GM12878 (cell line): Measurements from ENCODE around the gene RHBDF2. TPM values are rescaled to one million over a fixed set of nuclear protein-coding genes. Genes with fewer than 3 reads are reported as not detected.
A peak's percentile ranks its signal among the peaks of the same experiment; 100 is the strongest.

Experiments
- ATAC-seq: fragments of 200-7000 bp; cut with Tn5 transposase; 3 replicates; pipeline ENCODE4 v1.9.1; 2020; ENCODE audit warnings: mild to moderate bottlenecking, moderate library complexity
- BruUV-seq: library from RNA; stranded (reverse); fragments of 400-500 nt; replicated peaks from 2 replicates; lab custom pipeline; 2021; lab: Mats Ljungman, UMichigan
- CTCF ChIA-PET: fragments of 300-600 bp; sonication (Branson Sonifier 250); formaldehyde crosslinking; extraction: SDS; loops from one replicate; lab custom pipeline; 2021; ENCODE audit warnings: inconsistent platforms; lab: Yijun Ruan, JAX
- POLR2A ChIA-PET: fragments of 350-600 bp; formaldehyde crosslinking; extraction: SDS; loops from one replicate; lab custom pipeline; 2021; ENCODE audit warnings: inconsistent platforms; lab: Charles Lee
- RAD21 ChIA-PET: fragments of 300-600 bp; sonication (Branson Sonifier 250); formaldehyde crosslinking; loops from one replicate; lab custom pipeline; 2023; ENCODE audit warnings: antibody characterized with exemption; ENCODE audit not compliant: unreplicated experiment; lab: Charles Lee
- SMC1A ChIA-PET: fragments of 300-600 bp; sonication (Branson Sonifier 250); formaldehyde crosslinking; loops from one replicate; lab custom pipeline; 2023; ENCODE audit not compliant: unreplicated experiment, uncharacterized antibody; lab: Charles Lee
- DNase-seq: peaks from one replicate; pipeline ENCODE4 v3.0.0-alpha.2; 2011; ENCODE audit warnings: low read depth, low spot score
- FAIRE-seq: peaks from 3 replicates; lab custom pipeline; 2011; peaks lifted over from hg19 to GRCh38; lab: Jason Lieb, UNC
- H2AFZ ChIP-seq: 2 replicates; pipeline ENCODE4 v1.6.0; 2011; ENCODE audit warnings: low read depth, low read length, control low read depth; ENCODE audit not compliant: control insufficient read depth
- H3K27ac ChIP-seq: 2 replicates; pipeline ENCODE4 v1.5.1; 2011; ENCODE audit warnings: control low read depth; ENCODE audit not compliant: control insufficient read depth, insufficient read depth
- H3K27me3 ChIP-seq, 2 experiments: replicated peaks in 1 of 2; 2 replicates each; pipeline versions ENCODE4 v1.6.0 to v1.6.1; 2011; ENCODE audit warnings: low read length in 1 of 2; ENCODE audit not compliant: control insufficient read depth in 2 of 2, insufficient read depth in 2 of 2
- H3K36me3 ChIP-seq, 2 experiments: 2 replicates each; pipeline ENCODE4 v1.5.1; 2011; ENCODE audit warnings: low read length in 1 of 2; ENCODE audit not compliant: control insufficient read depth in 2 of 2, insufficient read depth in 2 of 2
- H3K4me1 ChIP-seq: 2 replicates; pipeline ENCODE4 v1.6.1; 2011; ENCODE audit warnings: mild to moderate bottlenecking, low read length, moderate library complexity, mixed read lengths; ENCODE audit not compliant: control insufficient read depth, insufficient read depth
- H3K4me2 ChIP-seq: 2 replicates; pipeline ENCODE4 v1.6.0; 2011; ENCODE audit warnings: control low read depth; ENCODE audit not compliant: control insufficient read depth, insufficient read depth
- H3K4me3 ChIP-seq: fragments of 200-600 bp; sonication (generic); 2 replicates; pipeline ENCODE4 v1.5.1; 2016
- H3K79me2 ChIP-seq: 2 replicates; pipeline ENCODE4 v1.6.0; 2011; ENCODE audit warnings: low read length; ENCODE audit not compliant: control insufficient read depth, insufficient read depth
- H3K9ac ChIP-seq: 2 replicates; pipeline ENCODE4 v1.8.0; 2011; ENCODE audit warnings: low read length, control low read depth, mixed read lengths; ENCODE audit not compliant: control insufficient read depth, insufficient read depth
- H3K9me3 ChIP-seq: replicated peaks from 3 replicates; pipeline ENCODE4 v1.5.1; 2011; ENCODE audit warnings: mild to moderate bottlenecking, low read length; ENCODE audit not compliant: control insufficient read depth, insufficient read depth
- H4K20me1 ChIP-seq: 2 replicates; pipeline ENCODE4 v1.6.0; 2011; ENCODE audit not compliant: control insufficient read depth, insufficient read depth
- CHD4 ChIP-seq: fragments of 200-600 bp; sonication (generic); IDR thresholded peaks from 2 replicates; pipeline ENCODE4 v1.6.1; 2016; ENCODE audit warnings: mild to moderate bottlenecking
- EGR1 ChIP-seq, 2 experiments: IDR thresholded peaks; 1 replicate in 1 of 2; 2 replicates in 1 of 2; pipeline ENCODE4 v1.6.1; 2011 to 2012; ENCODE audit warnings: low read depth in 2 of 2, low read length in 2 of 2, borderline replicate concordance in 1 of 2, mild to moderate bottlenecking in 1 of 2, moderate library complexity in 1 of 2
- IKZF1 ChIP-seq: fragments of 450-650 bp; conservative IDR thresholded peaks from 2 replicates; pipeline ENCODE4 v1.6.1; 2017; ENCODE audit warnings: antibody characterized with exemption, mild to moderate bottlenecking
- MYC ChIP-seq: IDR thresholded peaks from 2 replicates; pipeline ENCODE4 v1.6.1; 2011; ENCODE audit warnings: mild to moderate bottlenecking, low read length, moderate library complexity, inconsistent platforms; ENCODE audit not compliant: insufficient read depth, insufficient replicate concordance, insufficient read length, severe bottlenecking
- PAX5 ChIP-seq: IDR thresholded peaks from 2 replicates; pipeline ENCODE4 v1.6.1; 2011; ENCODE audit warnings: low read depth, low read length, borderline replicate concordance
- RUNX3 ChIP-seq: IDR thresholded peaks from 2 replicates; pipeline ENCODE4 v1.6.1; 2012; ENCODE audit warnings: low read length, inconsistent platforms
- SPI1 ChIP-seq: IDR thresholded peaks from 2 replicates; pipeline ENCODE4 v1.6.1; 2011; ENCODE audit warnings: low read depth, mild to moderate bottlenecking, low read length, moderate library complexity, borderline replicate concordance; ENCODE audit not compliant: insufficient read depth
- ZNF592 ChIP-seq: fragments of 450-650 bp; IDR thresholded peaks from 2 replicates; pipeline ENCODE4 v1.6.1; 2017; ENCODE audit warnings: mild to moderate bottlenecking, moderate library complexity
- WGBS: methylation state at CpG from one replicate; pipeline ENCODE4 v1.1.6; 2016; ENCODE audit warnings: low lambda C conversion rate; ENCODE audit not compliant: insufficient replicate concordance, insufficient coverage; ENCODE audit errors: missing lambda C conversion rate; 5-methylcytosine and 5-hydroxymethylcytosine counted together
- in situ Hi-C: fragments of 300-500 bp; cut with MboI; formaldehyde crosslinking; loops from 9 replicates; pipeline ENCODE4 v1.14.3; 2018; ENCODE audit warnings: mixed read lengths
- intact Hi-C: fragments of 100-400 bp; cut with micrococcal nuclease; formaldehyde crosslinking; loops from one replicate; pipeline ENCODE4 v1.14.2; 2022; ENCODE audit not compliant: unreplicated experiment
- polyA plus RNA-seq, 11 experiments: library from polyadenylated mRNA; depleted of rRNA in 4 of 11; unstranded in 6 of 11; stranded (reverse) in 5 of 11; fragments of >200 nt; fragmentation: Nextera tagmentation in 4 of 11; fragmentation: Illumina TruSeq in 1 of 11; extraction: Ambion mirVana in 4 of 11; extraction: Trizol in 1 of 11; gene quantifications; 1 replicate in 1 of 11; 2 replicates in 10 of 11; pipeline versions ENCODE4 v1.2.1 to v1.2.3, GENCODE V29; 2011 to 2016; ENCODE audit warnings: inconsistent platforms in 2 of 11, missing spikeins in 2 of 11, low read depth in 1 of 11
- total RNA-seq, 4 experiments: library from RNA; depleted of rRNA in 3 of 4; stranded (reverse); fragments of >200 nt in 3 of 4; fragmentation: Illumina TruSeq in 1 of 4; extraction: Trizol in 1 of 4; gene quantifications; 2 replicates each; pipeline versions ENCODE4 v1.2.1 to v1.2.3, GENCODE V29; 2013 to 2021

RHBDF2 gene
- total and polyA plus RNA-seq, 10 of the 15 experiments (the other 5 are each of a cell fraction or from before 2014, with no cell fraction given) = 0.97 to 43.0 (median 18.7) TPM

- WGBS = 0% methylated on average over 10 of the region's 10 CpGs
- Histone ChIP-seq H2AFZ (no peak overlapping the region), H3K4me1 (peaks cover 44% of the 10 kb centered on the region)
These were observed 541 bp downstream of the RHBDF2 start for GRCh38 chr17:76500747-76501017.

GRCh38 chr17:76500074-76500746, 1.0 kb downstream of the RHBDF2 start:
- no peak for DNase-seq
- no peak for FAIRE-seq
- H3K79me2 ChIP-seq = peaks cover 54% of the 10 kb centered on the region
- H3K27me3 ChIP-seq = no peaks in the 10 kb centered on the region
- in situ Hi-C loops = no loop called here
- POLR2A ChIA-PET = interaction anchor here (1.0 to 9.0 kb wide), 8 partner anchors 8 to 55 kb away, joined by 3 to 101 read pairs (median 8); partner anchors contain the start of gene AANAT
- no peak overlapping the region for H2AFZ ChIP-seq
- TF ChIP-seq CHD4 (no peak), IKZF1 (0 out of 2 replicates have a peak, but pooled peaks have one; percentile 12), PAX5 (no peak), ZNF592 (no peak), RUNX3 (0 out of 2 replicates have a peak, but pooled peaks have one; percentile 8), SPI1 (peak; percentile 56; the same call in 1 of the 2 replicates)
- TF ChIP-seq, all 136 proteins: peak for 3
- Histone ChIP-seq H3K4me1 (peaks cover 48% of the 10 kb centered on the region), H3K27ac (peak overlapping the region; percentile 86), H3K4me3 (peak overlapping the region; percentile 96), H4K20me1 (no peaks in the 10 kb centered on the region), H3K36me3 (no peaks in the 10 kb centered on the region; a peak in 2 of 4 replicates), H3K9ac (peak overlapping the region; percentile 81), H3K9me3 (no peaks in the 10 kb centered on the region), H3K4me2 (peak overlapping the region; percentile 88)
- no TSS peak for BruUV-seq
- peak; percentile 5 for ATAC-seq
- CTCF ChIA-PET = interaction anchor here (0.6 to 3.1 kb wide), 7 partner anchors 10 to 124 kb away, joined by 3 to 15 read pairs (median 4); partner anchors contain the start of gene AANAT
- SMC1A ChIA-PET = interaction anchor here (0.9 to 8.7 kb wide), 3 partner anchors 15 to 73 kb away, joined by 3 to 115 read pairs (median 15); partner anchors contain the start of gene AANAT
- 1% methylated on average over 17 of the region's 17 CpGs for WGBS
- intact Hi-C loops = no loop called here
- RAD21 ChIA-PET = interaction anchor here (1.2 to 5.4 kb wide), 5 partner anchors 10 to 51 kb away, joined by 3 to 34 read pairs (median 5); partner anchors contain the start of gene AANAT

More at GRCh38 chr17:76500747-76501017, 541 bp downstream of the RHBDF2 start:
- FAIRE-seq = no peak
- no peak for DNase-seq
- peak overlapping the region; percentile 86 for H3K27ac ChIP-seq
- in situ Hi-C loops (no loop called here), intact Hi-C loops (loop anchor here (1.0 kb wide), 1 partner anchor 18 kb away; no protein-coding TSS in a partner anchor)
- no peaks in the 10 kb centered on the region for H3K9me3 ChIP-seq
- POLR2A ChIA-PET = interaction anchor here (1.0 to 9.0 kb wide), 8 partner anchors 8 to 55 kb away, joined by 3 to 101 read pairs (median 8); partner anchors contain the start of gene AANAT
- BruUV-seq = no TSS peak
- SMC1A ChIA-PET = interaction anchor here (3.3 to 8.7 kb wide), 2 partner anchors 16 to 33 kb away, joined by 15 to 115 read pairs; partner anchors contain the start of gene AANAT
- peak overlapping the region; percentile 96 for H3K4me3 ChIP-seq
- 0 out of 3 replicates have a peak, but pooled peaks of 1 of the 2 experiments have one; percentile 28 for TF ChIP-seq EGR1 (IDR thresholded peaks at IDR 0.05; ENCODE audit: borderline replicate concordance in 1 of 2, low read depth in 2 of 2, low read length in 2 of 2)
- TF ChIP-seq MYC = no peak
- peak overlapping the region; percentile 88 for H3K4me2 ChIP-seq
- peak overlapping the region; percentile 81 for H3K9ac ChIP-seq
- H3K36me3 ChIP-seq = no peaks in the 10 kb centered on the region; a peak in 1 of 4 replicates
- H3K27me3 ChIP-seq = no peaks in the 10 kb centered on the region
- CTCF ChIA-PET = interaction anchor here (0.6 to 3.1 kb wide), 5 partner anchors 10 to 38 kb away, joined by 3 to 15 read pairs (median 4); partner anchors contain the start of gene AANAT
- peak; percentile 27 for ATAC-seq
- RAD21 ChIA-PET = interaction anchor here (2.0 to 5.4 kb wide), 3 partner anchors 19 to 51 kb away, joined by 5 to 34 read pairs (median 19); partner anchors contain the start of gene AANAT
- no peaks in the 10 kb centered on the region for H4K20me1 ChIP-seq
- peaks cover 51% of the 10 kb centered on the region for H3K79me2 ChIP-seq
